RWPE2 (cell line): Measurements from ENCODE around the gene SLC24A1.

Experiments used
- ATAC-seq: fragments of 200-7000 bp; cut with Tn5 transposase; 3 replicates; pipeline ENCODE4 v1.9.1; 2021; ENCODE audit warnings: low read depth
- DNase-seq: peaks from one replicate; pipeline ENCODE4 v3.0.0-alpha.2; 2020; ENCODE audit warnings: low spot score
- H3K27ac ChIP-seq: fragments of 450-650 bp; 2 replicates; pipeline ENCODE4 v1.5.1; 2017; ENCODE audit warnings: mild to moderate bottlenecking; ENCODE audit not compliant: poor library complexity, severe bottlenecking
- H3K27me3 ChIP-seq: fragments of 250-450 bp; sonication (Bioruptor Pico); 2 replicates; pipeline ENCODE4 v1.5.1; 2021; ENCODE audit warnings: mild to moderate bottlenecking, moderate library complexity; ENCODE audit not compliant: insufficient read depth, poor library complexity, severe bottlenecking
- H3K36me3 ChIP-seq: fragments of 250-450 bp; sonication (Bioruptor Pico); 2 replicates; pipeline ENCODE4 v1.5.1; 2020; ENCODE audit warnings: low read depth, mild to moderate bottlenecking, moderate library complexity
- H3K4me1 ChIP-seq: fragments of 250-450 bp; sonication (Bioruptor Pico); 2 replicates; pipeline ENCODE4 v1.5.1; 2021; ENCODE audit warnings: mild to moderate bottlenecking, moderate library complexity; ENCODE audit not compliant: insufficient read depth, poor library complexity, severe bottlenecking
- H3K4me3 ChIP-seq: fragments of 250-450 bp; sonication (Bioruptor Pico); 2 replicates; pipeline ENCODE4 v1.5.1; 2021; ENCODE audit warnings: mild to moderate bottlenecking, moderate library complexity; ENCODE audit not compliant: severe bottlenecking
- H3K9me3 ChIP-seq: fragments of 250-450 bp; sonication (Bioruptor Pico); 2 replicates; pipeline ENCODE4 v1.5.1; 2021; ENCODE audit warnings: mild to moderate bottlenecking, moderate library complexity; ENCODE audit not compliant: severe bottlenecking
- CTCF ChIP-seq: fragments of 450-650 bp; IDR thresholded peaks from one replicate; pipeline ENCODE4 v1.5.1; 2017; ENCODE audit warnings: mild to moderate bottlenecking, moderate library complexity; ENCODE audit not compliant: poor library complexity, severe bottlenecking

Gene SLC24A1

DNA sequence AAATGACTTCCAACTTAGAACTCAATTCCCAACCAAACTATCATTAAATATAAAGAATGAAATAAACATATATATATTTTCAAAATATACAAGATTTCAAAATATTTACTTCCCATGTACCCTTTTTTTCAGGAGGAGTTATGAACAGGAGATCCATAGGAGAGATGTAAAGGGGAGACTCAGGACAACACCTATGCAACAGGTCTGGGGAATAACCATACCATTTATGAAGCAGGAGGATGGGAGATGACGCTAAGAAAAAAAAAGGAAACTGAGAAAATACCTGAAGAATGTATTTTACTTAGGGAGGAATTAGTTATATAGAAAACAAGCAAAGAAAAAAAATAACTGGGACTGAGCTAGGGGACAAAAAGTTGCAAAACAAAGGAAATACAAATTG lies 34.6 kb upstream of the SLC24A1 start:
- Histone ChIP-seq H3K27me3 (no peaks in the 10 kb centered on the region), H3K4me1 (no peaks in the 10 kb centered on the region), H3K9me3 (no peaks in the 10 kb centered on the region), H3K4me3 (no peak overlapping the region), H3K36me3 (peaks cover 100% of the 10 kb centered on the region), H3K27ac (no peak overlapping the region)
- ATAC-seq (no peak), DNase-seq (no peak)
- TF ChIP-seq CTCF: no peak

GRCh38 chr15:65595960-65596359 lies 25.8 kb upstream of the SLC24A1 start:
- DNase-seq: no peak
- Histone ChIP-seq H3K4me1 (no peaks in the 10 kb centered on the region), H3K27me3 (no peaks in the 10 kb centered on the region), H3K36me3 (peaks cover 91% of the 10 kb centered on the region), H3K27ac (no peak overlapping the region), H3K9me3 (no peaks in the 10 kb centered on the region), H3K4me3 (no peak overlapping the region)
- TF ChIP-seq CTCF: peak; percentile 60
- ATAC-seq: peak; percentile 48; the same call in 2 of the 3 replicates

DNA sequence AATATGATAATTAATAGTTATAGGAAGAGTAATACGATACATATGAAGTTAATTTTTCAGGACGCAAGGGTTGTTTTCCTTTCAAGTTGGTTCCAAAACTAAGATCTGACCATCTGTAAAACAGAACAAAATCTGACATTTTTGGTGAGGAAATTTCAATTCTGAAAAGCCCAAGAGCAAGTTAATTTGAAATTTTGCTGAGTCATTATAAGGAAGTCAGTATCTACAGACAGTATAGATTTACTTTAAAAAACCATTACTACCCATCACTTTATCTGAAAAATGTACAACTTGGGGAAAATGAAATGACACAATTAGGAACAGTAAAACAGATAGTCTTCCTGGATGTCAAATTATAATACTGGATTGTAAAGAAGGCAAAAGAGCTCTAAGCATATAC lies 23.3 kb upstream of the SLC24A1 start:
- Histone ChIP-seq H3K9me3 (no peaks in the 10 kb centered on the region), H3K4me3 (no peak overlapping the region), H3K27ac (no peak overlapping the region), H3K36me3 (peaks cover 88% of the 10 kb centered on the region), H3K27me3 (no peaks in the 10 kb centered on the region), H3K4me1 (no peaks in the 10 kb centered on the region)
- ATAC-seq (no peak), DNase-seq (no peak)
- TF ChIP-seq CTCF: no peak

DNA sequence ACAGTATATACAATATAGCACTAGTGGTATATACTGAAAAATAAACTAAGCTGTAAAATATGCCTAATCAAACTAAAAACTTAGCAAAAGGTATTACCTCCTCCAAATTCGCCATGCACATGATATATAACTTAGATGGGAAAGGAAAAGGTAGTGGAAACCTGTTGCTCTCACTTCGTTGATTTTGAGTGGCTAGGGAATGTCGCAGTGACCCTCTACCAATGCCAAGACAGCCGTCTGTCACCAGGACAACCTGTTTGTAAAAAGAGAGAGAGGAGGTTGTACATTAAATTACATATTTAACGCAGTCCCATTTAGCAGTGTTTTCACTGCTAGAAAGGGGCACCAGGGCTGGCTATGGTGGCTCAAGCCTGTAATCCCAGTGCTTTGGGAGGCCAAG lies 22.1 kb upstream of the SLC24A1 start:
- no peak for DNase-seq
- TF ChIP-seq CTCF: no peak
- H3K27ac ChIP-seq: no peak overlapping the region
- no peak overlapping the region for H3K4me3 ChIP-seq
- H3K36me3 ChIP-seq: peaks cover 91% of the 10 kb centered on the region
- no peaks in the 10 kb centered on the region for H3K4me1 ChIP-seq
- no peaks in the 10 kb centered on the region for H3K9me3 ChIP-seq
- H3K27me3 ChIP-seq: no peaks in the 10 kb centered on the region
- no peak for ATAC-seq

DNA sequence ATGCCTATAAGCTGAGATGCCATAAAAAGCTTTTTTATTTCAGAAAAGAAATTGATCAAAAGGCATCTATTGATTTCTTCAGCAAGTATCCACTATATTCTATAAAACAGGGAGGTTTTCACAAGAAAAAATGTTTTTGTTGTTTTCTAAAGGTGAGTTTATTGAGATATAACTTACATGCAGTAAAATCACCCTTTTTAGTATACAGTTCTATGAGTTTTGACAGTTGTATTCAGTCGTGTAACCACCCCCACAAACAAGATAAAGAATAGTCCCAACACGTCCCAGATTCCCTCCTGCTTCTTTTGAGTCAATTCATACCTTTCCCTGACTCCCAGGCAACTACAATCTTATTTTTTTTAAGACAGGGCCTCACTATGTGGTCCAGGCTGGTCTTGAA lies 18.6 kb upstream of the SLC24A1 start:
- no peak for DNase-seq
- Histone ChIP-seq H3K4me1 (no peaks in the 10 kb centered on the region), H3K27me3 (no peaks in the 10 kb centered on the region), H3K4me3 (no peak overlapping the region), H3K27ac (no peak overlapping the region), H3K36me3 (peaks cover 79% of the 10 kb centered on the region), H3K9me3 (no peaks in the 10 kb centered on the region)
- no peak for TF ChIP-seq CTCF
- no peak for ATAC-seq
